Measurements from ENCODE around the gene MALRD1.

GRCh38 chr10:19663344-19663743, 614.7 kb downstream of the MALRD1 start:
- TF ChIP-seq CTCF (conservative IDR thresholded peaks at IDR 0.05 in 1 of 2, IDR thresholded peaks at IDR 0.05 in 1 of 2; ENCODE audit: low read depth in 1 of 2, low read length in 2 of 2): peak in 1 of 2 donors; percentile 15
- no peak for TF ChIP-seq EZH2 (IDR thresholded peaks at IDR 0.05; ENCODE audit: low read length, missing control alignments)

All from fibroblast of lung (primary cell).